DMS53 treated with DMSO at 0.1 percent for 48 hours (cell line): ENCODE results near the gene TNS2.
A peak's percentile ranks its signal among the peaks of the same experiment; 100 is the strongest.

Experiments used
- DNase-seq: peaks from one replicate; lab custom pipeline; 2025; ENCODE audit not compliant: unreplicated experiment; lab: John Stamatoyannopoulos, UW

Gene TNS2

DNA sequence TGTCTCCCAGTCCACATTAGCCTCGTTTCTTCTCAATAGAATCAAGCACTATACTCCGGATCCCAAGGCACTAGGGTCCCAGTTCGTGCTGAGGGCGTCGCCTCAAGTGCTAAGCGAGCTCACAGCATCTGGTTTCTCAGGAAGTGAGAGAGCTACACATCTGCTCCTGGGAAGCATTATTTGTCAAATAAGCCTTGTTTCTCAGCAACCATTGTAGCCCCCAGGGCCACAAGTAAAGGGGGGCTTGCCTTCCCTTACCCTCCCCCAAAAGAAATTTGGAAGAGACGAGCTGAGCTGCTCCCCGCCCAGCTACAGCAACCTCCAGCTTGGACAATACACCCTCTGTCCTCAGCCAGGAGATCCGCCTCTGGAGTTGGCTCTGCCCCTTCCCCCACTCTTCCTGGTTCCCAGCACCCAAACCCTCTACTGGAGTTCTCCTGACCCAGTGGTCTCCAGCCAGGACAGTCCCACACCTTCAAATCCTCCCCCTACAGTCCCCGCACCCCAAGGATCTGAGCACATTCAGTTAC is 5.7 kb upstream of the TNS2 start:
- no peak for DNase-seq

DNA sequence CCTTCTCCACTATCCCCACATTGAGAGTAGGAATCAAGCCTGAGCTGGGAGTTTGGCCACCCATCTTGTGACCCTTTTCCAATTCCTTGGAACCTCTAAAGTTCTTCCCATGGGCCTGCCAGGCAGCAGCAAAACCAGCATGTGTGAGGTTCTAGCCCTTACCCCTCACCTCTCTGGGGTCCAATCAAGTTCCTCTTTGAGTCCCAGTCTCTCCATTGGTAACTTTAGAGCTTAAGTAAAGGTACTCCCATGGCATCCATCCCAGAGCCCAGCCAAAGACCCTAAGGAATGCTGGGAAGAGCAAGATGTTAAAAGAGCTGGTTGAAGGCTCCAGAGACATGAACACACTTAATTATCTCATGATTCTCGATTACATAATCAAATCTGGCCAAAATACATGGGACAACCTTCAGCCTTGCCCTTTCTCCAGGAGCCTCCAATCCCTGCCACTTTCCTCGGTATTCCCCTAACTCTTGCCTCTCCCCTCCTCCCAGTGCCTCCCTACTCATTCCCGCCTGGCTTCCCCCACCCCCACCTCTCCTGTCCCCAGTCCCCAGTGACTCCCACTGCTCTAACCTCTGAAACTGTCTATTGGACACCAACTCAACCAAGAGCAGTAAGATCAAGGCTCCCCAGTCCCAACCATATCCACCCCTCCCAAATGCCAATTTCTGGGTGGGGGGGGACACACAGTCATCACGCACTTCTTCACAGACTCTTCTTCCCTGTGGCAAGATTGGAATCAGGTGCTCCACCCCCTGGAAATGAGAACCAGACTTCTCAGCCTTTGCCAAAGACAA is 4.8 kb upstream of the TNS2 start:
- DNase-seq = no peak

DNA sequence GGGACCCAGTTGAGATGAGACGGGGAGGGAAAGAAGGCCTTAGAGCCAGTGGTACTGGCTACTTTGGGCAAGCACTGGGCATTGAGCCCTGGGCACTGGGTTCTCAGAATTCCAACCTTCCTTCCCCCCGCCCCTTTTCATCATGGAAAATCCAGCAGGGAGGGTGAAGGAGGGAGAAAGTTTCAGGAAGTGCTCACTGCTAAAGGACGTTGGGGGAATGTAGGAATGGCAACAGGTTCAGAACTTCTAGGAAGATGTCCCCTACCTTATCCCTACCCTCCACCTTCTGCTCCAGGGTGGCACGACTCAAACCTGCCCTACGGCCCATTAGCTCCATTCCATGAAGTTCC is 4.2 kb upstream of the TNS2 start:
- no peak for DNase-seq

DNA sequence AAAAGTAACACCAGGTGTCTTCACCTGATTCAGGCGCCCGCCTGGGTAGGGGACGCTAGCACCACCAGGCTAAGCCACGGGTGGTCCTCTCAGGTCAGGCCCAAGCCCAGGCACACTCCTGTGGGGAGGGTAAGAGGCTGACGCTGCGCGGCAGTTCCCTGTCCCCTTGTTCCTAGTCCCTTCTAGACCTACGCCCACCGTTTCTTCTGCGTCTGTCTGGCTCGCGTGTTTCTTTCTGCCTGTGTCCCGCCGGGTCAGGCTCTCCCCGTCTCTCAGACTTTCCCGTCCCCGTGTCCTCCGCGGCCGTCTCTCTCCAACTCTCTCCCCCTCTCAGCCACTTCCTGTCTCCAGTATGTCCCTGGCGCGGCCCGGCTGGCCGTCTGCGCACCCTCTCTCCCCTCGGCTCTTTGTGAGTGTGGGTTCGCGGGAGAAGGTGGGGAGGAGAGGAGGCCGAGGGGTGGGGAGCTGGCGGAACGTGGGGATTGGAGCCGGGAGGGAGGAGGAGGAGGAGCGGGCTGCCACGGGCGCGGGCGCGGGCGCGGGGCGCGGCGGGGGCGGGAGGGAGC is 3.1 kb upstream of the TNS2 start:
- peak; percentile 71 for DNase-seq

DNA sequence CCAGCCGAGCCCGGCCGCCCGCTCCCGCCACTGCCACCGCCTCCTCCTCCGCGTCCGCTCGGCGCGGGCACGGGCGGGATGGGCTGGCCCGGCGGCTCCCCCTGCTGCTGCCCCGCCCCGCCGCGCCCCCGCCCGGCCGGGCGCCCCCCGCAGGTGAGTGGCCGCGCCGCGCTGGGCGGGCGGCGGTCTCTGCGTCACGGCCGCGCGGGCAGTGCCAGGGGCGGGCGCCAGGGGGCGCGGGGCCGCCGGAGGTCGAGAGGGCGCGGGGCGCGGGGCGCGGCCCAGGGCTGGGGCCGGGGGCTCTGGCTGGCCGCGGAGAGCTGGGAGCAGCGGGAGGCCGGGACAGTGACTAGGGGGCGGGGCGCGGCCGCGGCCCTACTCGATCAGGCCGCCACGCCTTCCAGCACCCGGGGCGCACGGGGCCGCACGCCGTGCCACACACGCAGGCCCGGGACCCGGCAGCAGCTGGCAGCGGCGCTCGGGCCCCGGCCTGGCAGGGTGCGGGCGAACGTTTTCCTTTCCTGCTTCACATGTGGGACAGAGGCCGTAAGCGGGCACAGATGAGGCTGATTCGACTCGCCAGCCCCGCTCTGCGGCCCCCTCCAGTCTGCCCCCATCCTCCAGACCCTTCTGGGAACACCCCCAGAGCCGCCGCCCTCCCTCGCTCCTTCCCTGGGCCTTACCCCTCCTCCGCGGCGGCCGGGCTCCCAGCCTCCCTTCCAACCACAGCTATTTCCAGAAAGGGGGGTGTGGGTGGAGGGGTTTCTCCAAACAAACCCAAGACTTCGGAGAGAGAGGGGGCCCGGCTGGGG is 2.4 kb upstream of the TNS2 start:
- DNase-seq = peak; percentile 71

DNA sequence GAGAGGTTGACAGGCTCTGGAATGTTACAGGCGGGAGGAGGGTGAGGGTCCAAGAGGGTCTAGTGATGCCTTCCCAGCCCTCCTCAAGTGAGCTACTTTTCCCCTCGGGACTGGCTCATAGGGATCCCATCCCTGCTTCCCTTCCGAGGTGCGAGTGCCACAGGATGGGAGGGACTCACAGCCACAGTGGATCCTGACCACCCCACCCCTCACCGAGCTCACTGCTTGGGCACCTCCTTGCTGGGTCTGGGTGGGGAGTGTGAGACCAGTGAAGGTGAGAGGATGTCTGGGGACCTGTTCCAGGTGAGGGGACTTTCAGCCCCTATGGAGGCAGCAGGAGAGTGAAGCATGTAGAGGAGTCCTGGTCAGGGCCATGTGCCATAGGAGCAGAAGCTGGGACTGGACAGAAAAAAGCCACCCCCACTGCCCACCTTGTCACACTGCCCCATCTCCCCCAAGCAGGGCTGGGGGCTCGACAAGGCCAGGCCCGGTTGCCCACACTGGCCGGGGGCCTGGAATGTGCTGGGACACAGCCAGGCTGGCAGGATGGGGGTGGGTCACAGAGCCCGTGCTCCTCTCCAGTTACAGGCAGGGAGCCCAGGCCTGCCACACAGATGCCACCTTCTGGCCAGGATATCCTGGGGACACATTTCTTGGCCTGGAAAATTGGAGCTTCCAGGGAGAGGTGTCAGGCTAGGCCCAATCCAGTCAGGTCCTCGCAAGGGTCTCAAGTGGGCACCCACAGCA is 1.7 kb upstream of the TNS2 start:
- peak; percentile 51 for DNase-seq

DNA sequence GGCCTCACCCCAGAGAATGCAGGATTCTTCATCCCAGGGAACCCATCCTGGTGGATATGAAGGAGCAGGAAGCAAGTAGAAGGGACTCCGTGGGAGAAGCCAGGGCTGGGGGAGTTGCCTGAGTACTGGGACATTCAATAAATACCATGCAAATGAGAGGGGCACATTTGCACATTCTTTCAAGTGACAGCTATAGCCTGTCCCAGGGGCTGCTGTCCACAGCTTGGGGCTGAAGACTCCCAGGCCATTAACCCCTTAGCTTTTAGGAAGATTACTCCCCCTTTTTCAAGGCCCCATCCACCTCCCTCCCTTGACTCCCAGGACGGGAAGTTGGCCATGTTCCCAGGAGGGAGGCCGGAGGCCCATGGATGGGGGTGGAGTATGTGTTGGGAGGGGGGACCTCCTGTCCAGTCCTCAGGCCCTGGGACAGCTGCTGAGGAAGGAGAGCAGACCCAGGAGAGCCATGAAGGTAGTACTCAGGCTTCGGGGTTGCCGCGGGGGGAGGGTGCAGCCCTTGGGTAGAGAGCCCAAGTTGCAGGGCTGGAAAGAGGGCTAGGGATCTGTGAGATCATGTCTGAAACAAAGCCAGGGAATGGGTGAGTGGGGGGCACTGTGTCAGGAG is 974 bp upstream of the TNS2 start:
- DNase-seq = no peak

DNA sequence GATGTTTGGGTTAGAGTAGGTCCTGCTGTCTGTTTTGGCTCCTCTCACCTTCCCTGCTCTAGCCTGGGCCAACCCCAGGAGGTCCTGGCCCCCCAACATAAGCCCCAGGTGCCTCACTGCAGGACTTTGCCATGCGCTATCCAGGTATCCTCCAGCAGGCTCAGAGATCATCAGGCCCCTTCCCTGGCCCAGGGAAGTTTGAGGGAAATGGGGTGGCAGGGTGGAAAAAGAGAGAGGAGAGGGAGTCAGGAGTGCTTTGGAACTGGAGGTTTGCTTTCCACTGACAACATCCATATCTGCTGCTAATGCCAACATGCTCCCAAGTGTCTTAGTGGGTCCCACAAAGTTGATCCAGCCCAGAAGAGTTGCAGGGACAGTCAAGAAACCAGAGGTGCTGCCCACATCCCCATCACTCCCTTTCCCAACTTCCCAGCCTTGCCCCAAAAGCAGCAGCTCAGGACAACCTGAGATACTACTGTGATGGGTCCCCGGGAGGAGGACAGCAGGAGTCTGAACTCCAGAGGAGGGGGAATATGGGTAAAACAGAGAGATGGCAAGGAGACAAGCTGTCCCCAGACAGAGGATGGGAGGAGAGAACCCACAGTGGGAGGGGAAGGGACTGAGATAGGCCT is 677 bp downstream of the TNS2 start:
- DNase-seq = no peak

DNA sequence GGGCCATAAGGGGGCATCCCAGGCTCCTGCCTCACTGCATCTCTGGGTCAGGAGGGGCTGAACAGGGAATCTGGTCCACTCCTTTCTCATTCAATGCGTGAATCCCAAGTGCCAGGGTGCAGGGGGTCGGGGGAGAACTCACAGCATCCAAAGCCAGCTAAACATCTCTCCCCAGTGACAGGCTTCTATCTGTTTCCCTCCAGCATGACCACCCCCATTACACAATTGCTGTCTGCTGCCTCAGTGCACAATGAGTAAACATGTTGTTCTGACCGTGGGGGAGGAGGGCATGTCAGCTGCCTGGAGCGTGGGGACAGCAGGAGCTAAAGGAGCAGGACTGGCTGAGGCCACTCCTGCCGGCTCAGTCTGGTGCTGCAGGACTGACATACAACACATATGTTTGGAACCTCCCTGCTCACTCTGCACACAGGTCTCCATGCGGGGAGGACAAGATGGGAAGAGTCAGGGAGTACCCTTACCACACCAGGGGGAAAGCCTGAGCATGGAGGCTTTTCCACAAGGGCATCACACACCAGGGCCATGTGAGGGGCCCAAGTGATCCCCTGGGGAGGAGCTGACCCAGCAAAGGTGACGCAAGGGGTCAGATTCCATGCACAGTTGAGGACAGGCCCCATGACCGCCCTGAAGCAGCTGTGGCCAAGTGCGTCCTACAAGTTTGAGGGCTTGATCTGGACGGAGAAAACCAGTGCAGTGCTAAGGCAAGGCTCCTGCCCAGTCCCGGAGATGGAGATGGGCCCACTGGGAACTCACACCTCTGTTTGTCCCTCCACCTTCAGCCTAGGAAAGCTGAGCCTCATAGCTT is 1.4 kb downstream of the TNS2 start:
- DNase-seq = no peak

DNA sequence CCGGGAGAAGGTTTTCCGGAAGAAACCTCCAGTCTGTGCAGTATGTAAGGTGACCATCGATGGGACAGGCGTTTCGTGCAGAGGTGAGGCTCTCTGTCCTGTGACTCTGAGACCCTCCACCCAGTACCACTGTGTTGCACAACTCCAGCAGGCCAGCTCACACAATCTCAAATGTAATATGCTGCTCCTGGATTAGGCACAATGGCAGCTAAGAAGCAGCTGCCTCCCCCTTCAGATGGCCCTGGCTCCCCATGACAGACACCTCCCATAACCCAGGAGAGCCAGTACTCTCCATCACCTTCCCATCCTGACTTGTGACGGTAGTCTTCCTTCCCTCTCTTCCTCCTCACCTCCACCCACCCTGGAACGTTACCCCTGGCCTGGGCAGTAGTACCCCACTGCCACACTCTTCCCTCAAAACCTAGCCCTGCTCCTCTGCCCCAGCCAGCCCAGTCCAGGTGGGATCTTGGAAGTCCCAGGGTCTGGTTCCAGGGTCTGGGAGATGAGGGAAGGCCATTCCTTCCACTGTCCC is 2.1 kb downstream of the TNS2 start:
- no peak for DNase-seq

DNA sequence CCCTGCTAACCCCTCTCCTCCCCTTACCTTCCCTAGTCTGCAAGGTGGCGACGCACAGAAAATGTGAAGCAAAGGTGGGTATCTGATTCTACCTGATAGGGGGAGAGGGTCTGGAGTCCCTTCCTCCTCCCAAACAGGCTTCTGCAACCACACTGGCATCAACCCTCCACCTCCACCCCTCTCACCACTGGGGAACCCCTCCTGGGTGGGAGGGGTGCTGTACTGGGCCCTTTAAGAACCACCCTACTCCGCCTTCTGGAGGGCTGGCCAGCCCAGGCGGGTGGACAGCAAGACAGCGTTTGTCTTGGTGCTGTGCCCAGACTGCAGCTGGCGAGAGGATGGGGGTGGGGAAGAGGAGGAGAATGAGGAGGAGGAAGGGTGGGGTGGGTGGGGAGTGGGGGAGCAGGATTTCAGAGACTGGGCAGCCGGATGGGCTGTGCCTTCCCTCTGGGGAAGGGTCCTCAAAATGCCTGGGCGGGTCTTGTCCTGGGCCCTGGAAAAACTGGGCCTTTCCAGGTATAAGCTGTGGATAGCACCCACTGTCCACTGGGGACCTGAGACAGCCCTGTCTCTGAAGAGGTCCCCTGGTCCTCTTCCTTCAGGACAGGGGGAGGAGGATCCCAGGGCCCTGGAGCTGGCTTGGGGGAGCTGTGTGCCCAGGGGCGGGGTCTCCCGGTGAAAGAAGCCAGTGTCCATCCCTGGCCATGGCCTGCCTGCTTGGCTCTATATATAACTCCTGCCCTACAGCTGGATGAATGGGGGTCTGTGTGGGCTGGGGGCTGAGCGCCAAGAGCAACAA is 2.8 kb downstream of the TNS2 start:
- no peak for DNase-seq

DNA sequence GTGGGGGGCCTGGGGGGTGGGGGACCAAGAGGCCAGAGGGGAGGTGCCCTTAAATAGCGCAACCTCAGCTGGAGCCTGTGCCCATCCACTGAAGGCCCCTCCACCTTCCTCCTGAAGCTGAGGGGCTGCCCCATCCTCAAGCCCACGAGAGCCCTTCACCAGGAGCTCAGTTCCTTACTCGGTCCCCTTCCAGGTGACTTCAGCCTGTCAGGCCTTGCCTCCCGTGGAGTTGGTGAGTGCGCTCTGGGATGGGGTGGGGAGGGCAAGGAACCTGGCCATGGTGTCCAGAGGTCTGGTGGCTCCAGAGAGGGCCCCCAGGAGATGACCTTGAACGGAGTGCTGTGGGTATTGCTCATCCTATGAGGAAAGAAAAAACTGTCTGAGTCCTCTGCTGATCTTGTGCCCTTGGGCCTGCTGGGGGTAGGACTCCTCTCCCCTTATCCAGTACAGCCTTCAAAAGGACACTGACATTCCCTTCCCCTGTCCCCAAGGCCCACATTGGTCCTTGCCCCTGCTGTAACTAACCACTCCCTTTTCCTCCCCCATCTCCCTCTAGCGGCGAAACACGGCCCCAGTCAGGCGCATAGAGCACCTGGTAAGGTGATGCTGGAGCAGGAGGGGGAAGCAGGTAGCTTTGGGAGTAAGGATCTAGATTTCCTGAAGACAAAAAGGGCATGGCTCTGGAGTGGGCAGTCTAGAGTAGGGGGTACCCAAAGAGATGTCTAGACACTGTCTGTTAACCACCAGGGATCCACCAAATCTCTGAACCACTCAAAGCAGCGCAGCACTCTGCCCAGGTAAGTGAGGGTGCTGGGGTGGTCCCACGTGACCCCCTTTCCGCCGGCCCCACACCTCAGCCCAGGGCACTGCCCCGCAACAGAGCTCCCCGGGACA is 3.6 kb downstream of the TNS2 start:
- peak; percentile 77 for DNase-seq

DNA sequence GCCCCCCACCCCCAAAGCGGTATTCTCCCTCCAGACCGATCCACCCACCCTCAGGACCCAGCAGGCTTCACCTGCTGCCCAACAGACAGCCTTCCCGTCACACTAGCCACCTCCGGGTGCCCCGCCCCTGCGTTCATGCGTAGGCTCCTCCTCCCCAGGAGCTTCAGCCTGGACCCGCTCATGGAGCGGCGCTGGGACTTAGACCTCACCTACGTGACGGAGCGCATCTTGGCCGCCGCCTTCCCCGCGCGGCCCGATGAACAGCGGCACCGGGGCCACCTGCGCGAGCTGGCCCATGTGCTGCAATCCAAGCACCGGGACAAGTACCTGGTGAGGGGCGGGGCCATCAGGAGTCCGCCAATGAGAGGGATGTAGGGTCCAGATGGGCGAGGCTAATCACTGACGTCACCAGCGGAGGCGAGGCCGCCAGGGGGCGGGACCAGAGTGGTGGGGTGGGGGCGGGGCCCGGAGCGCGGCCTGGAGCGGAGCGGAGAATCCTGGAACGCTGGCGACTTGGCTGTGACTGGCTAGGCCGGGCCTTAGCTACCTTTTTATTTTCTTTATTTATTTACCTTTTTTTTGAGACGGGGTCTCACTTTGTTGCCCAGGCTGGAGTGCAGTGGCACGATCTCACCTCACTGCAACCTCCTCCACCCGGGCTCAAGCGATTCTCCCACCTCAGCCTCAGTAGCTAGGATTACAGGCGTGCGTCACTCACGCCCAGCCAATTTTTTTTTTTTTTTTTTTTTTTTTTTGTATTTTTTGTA is 4.4 kb downstream of the TNS2 start:
- DNase-seq = peak; percentile 95

DNA sequence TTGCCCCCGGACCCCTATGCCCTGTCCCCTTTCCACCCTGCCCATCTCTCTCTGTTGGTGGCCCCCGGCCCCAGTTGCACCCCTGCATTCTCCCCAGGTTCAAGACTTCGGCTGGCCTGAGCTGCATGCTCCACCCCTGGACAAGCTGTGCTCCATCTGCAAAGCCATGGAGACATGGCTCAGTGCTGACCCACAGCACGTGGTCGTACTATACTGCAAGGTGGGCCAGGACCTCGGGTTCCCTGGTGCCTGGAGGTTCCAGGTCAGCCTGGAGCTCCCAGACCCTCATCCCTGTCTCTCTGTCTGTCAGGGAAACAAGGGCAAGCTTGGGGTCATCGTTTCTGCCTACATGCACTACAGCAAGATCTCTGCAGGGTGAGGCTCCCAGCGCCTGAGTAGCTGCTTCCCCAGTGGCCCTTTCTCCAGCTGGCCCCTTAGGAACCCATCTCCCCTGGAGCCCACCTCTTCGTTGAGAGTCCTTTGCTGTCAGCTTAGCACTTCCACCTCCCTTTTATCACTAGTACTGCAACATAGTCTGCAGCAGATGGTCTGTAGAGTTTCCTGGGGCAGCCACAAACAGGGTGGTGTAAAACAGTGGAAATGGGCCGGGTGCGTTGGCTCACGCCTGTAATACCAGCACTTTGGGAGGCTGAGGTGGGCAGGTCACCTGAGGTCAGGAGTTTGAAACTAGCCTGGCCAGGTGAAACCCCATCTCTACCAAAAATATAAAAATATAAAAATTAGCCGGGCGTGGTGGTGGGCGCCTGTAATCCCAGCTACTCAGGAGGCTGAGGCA is 5.8 kb downstream of the TNS2 start:
- no peak for DNase-seq

DNA sequence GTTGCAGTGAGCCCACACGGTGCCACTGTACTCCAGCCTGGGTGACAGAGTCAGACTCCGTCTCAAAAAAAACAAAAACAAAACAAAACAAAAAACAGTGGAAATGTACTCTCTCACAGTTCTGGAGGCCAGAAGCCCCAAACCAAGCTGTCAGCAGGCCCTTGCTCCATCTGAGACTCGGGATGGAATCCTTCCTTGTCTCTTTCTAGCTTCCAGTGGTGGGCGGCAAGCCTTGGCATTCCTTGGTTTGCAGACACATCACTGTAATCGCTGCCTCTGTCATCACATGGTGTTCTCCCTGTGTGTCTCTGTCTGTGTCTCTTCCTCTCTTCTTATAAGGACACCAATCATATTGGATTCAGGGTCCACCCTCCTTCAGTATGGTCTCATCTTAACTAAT is 6.4 kb downstream of the TNS2 start:
- DNase-seq = no peak

DNA sequence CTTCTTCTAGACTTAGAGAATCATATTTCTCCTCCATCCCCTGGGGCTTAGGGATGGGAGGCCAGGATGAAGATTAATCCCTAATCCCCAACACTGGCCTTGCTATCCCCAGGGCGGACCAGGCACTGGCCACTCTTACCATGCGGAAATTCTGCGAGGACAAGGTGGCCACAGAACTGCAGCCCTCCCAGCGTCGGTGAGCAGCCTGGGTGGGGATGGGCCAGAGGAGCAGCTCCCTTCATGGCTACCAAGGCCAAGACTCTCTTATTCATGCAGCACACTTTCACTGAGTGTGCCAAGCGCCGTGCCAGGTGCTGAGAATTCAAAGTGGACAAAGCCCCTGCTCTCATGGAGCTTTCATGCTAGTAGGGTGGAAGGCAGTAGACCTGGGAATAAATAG is 7.0 kb downstream of the TNS2 start:
- DNase-seq = no peak
